ENCODE measurements around the gene SEPTIN8. TPM values are rescaled to one million over a fixed set of nuclear protein-coding genes. Genes with fewer than 3 reads are reported as not detected.

SEPTIN8 gene
- total and polyA plus RNA-seq, 2 of the 13 experiments (the other 11 are each of a cell fraction or from before 2014, with no cell fraction given) = 41.4 to 49.9 TPM

GRCh38 chr5:132820162-132820754 lies 43.2 kb upstream of the SEPTIN8 start (continued):
- TF ChIP-seq JUN (CRISPR knock-in tag; IDR thresholded peaks at IDR 0.05) (no peak), XRCC5 (optimal IDR thresholded peaks at IDR 0.05; ENCODE audit: low read length) (peak; percentile 71), PAXIP1 (CRISPR knock-in tag; conservative IDR thresholded peaks at IDR 0.05) (peak; percentile 35), RFXAP (CRISPR knock-in tag; IDR thresholded peaks at IDR 0.05; ENCODE audit: borderline replicate concordance) (no peak), HNF1B (CRISPR knock-in tag; IDR thresholded peaks at IDR 0.05) (no peak), PRDM10 (CRISPR knock-in tag; IDR thresholded peaks at IDR 0.05; ENCODE audit: low read depth) (peak; percentile 64; the same call in 1 of the 2 replicates), ZNF569 (CRISPR knock-in tag; IDR thresholded peaks at IDR 0.05; ENCODE audit: borderline replicate concordance) (no peak), NPAS2 (CRISPR knock-in tag; IDR thresholded peaks at IDR 0.05; ENCODE audit: borderline replicate concordance) (no peak), GATAD2A (CRISPR knock-in tag; IDR thresholded peaks at IDR 0.05) (peak; percentile 64), BRF2 (CRISPR knock-in tag; IDR thresholded peaks at IDR 0.05) (no peak), RBM22 (optimal IDR thresholded peaks at IDR 0.05; ENCODE audit: low read length) (no peak), SRSF1 (optimal IDR thresholded peaks at IDR 0.05; ENCODE audit: low read depth, low read length) (no peak), ZNF782 (CRISPR knock-in tag; IDR thresholded peaks at IDR 0.05; ENCODE audit: borderline replicate concordance) (peak; percentile 38; the same call in 1 of the 2 replicates), JUND (CRISPR knock-in tag; IDR thresholded peaks at IDR 0.05) (no peak), MEF2D (CRISPR knock-in tag; IDR thresholded peaks at IDR 0.05) (no peak), HMGXB4 (CRISPR knock-in tag; IDR thresholded peaks at IDR 0.05; ENCODE audit: borderline replicate concordance in 1 of 2, low read depth in 1 of 2) (peak; percentile 69 to 82)

All from HepG2 (cell line).